Activated CD8-positive, alpha-beta memory T cell treated with anti-CD3 and anti-CD28 coated beads, Interleukin-2, amount 50 U/mL, for 24 hours (primary cell): ENCODE data around the gene STXBP5.
"Not testable (repeated sequence)": the region's sequence is repeated elsewhere in the genome, so short reads cannot be mapped to it uniquely, and the experiment has no call there.

ENCODE experiments used
- DNase-seq: peaks from one replicate; pipeline ENCODE4 v3.0.0-alpha.2; 2020; ENCODE audit errors: extremely low read depth

Gene STXBP5

GRCh38 chr6:147246853-147247635 is 42.8 kb downstream of the STXBP5 start:
- no peak for DNase-seq

- no peak for DNase-seq
Measured at GRCh38 chr6:147248859-147249258, 44.6 kb downstream of the STXBP5 start.

GRCh38 chr6:147251072-147251471 is 46.9 kb downstream of the STXBP5 start:
- DNase-seq, result no peak

GRCh38 chr6:147254929-147255473 is 50.8 kb downstream of the STXBP5 start:
- not testable (repeated sequence) for DNase-seq

GRCh38 chr6:147255948-147256674 is 51.9 kb downstream of the STXBP5 start:
- no peak for DNase-seq

- DNase-seq, result no peak
Measured at GRCh38 chr6:147257760-147258159, 53.5 kb downstream of the STXBP5 start.

- no peak for DNase-seq
Measured at GRCh38 chr6:147260091-147260490, 55.9 kb downstream of the STXBP5 start.

GRCh38 chr6:147262946-147263345 is 58.7 kb downstream of the STXBP5 start:
- DNase-seq, result no peak

GRCh38 chr6:147266821-147267220 is 62.6 kb downstream of the STXBP5 start:
- no peak for DNase-seq

- no peak for DNase-seq
Measured at GRCh38 chr6:147267658-147268057, 63.4 kb downstream of the STXBP5 start.

- DNase-seq, result no peak
Measured at GRCh38 chr6:147268254-147268653, 64.0 kb downstream of the STXBP5 start.

- DNase-seq, result no peak
Measured at GRCh38 chr6:147274012-147274411, 69.8 kb downstream of the STXBP5 start.

GRCh38 chr6:147274776-147275175 is 70.6 kb downstream of the STXBP5 start:
- DNase-seq, result no peak

- DNase-seq, result no peak
Measured at GRCh38 chr6:147278891-147279290, 74.7 kb downstream of the STXBP5 start.

GRCh38 chr6:147279427-147279826 is 75.2 kb downstream of the STXBP5 start:
- DNase-seq, result no peak

- DNase-seq, result no peak
Measured at GRCh38 chr6:147281895-147282565, 77.8 kb downstream of the STXBP5 start.

GRCh38 chr6:147282566-147282959 is 78.3 kb downstream of the STXBP5 start:
- DNase-seq, result no peak

GRCh38 chr6:147283460-147283859 is 79.2 kb downstream of the STXBP5 start:
- DNase-seq, result no peak

- DNase-seq, result no peak
Measured at GRCh38 chr6:147285087-147285855, 81.1 kb downstream of the STXBP5 start.

GRCh38 chr6:147287869-147288271 is 83.7 kb downstream of the STXBP5 start:
- no peak for DNase-seq

GRCh38 chr6:147297124-147297523 is 92.9 kb downstream of the STXBP5 start:
- no peak for DNase-seq
